HG03575 (cell line): ENCODE data around the gene LYRM4.

Experiments used
- ATAC-seq: cut with Tn5 transposase; IDR thresholded peaks from one replicate; pipeline ENCODE4 v1.9.1; 2021; ENCODE audit not compliant: unreplicated experiment, insufficient number of reproducible peaks, low FRiP score; ENCODE audit errors: extremely low read depth

LYRM4 gene

GRCh38 chr6:5157621-5158138, 103.1 kb downstream of the LYRM4 start:
- ATAC-seq = no peak

DNA sequence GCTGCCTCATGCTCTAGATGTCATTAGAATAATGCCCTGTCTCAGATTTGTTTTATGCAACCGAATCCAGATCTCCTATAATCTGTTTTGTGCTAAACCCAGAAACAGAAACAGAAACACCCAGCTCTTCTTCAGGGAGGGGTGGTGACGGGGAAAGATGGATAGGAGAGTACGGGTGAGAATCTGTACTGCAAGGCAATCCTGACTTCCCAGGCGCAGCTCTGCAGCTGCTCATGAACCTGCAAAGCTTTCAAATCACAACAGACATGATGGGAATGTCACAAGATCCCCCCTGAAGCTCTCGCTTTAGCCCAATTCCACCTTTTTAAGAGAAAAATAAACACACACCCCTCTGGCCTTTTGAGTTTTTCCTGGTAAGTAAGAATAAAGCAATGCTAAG, 104.1 kb downstream of the LYRM4 start:
- no peak for ATAC-seq

- no peak for ATAC-seq
Observed at GRCh38 chr6:5155906-5156305, 104.8 kb downstream of the LYRM4 start.

- no peak for ATAC-seq
Observed at GRCh38 chr6:5153186-5153585, 107.6 kb downstream of the LYRM4 start.

DNA sequence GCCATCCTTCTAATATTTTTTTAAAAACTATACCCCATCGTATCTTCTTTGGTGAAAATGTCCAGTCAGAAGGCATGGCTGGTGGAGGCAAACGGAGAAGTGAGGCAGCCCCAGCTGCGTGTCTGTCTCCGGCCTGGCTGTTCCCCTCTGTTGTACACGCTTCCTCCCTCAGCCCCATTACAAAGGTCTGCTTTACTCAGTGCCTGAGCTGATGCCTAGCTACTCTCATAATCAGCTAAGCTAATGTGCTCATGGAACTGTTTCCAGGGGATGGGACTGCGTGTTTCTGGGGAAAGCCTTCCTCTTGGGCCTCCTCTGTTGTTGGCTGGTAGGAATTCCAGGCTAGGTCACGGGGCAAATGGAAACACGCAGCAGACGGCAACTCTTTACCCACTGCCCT, 108.3 kb downstream of the LYRM4 start:
- no peak for ATAC-seq

DNA sequence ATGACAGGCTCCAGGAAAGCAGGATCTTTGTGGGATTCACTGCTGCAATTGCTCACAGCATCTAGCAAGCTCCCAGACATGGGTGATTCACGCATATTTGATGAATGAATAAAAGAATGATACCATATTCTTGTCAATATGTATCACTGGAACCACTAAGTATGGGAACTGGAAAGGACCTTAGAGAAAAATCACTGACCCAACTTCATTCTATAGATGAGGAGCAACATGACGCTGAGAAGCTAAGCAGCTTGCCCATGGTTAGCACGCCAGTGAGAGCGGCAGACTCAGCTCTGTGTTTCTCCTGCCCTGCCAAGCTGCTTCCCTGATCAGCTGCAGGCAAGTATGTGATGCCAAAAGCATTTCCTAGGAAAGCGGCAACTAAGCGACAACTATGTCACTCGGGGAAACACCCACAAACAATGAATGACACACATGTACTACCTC, 108.8 kb downstream of the LYRM4 start:
- no peak for ATAC-seq

GRCh38 chr6:5151360-5151954, 109.3 kb downstream of the LYRM4 start:
- no peak for ATAC-seq

GRCh38 chr6:5150551-5151075, 110.1 kb downstream of the LYRM4 start:
- no peak for ATAC-seq

GRCh38 chr6:5149891-5150290, 110.9 kb downstream of the LYRM4 start:
- ATAC-seq = no peak

- no peak for ATAC-seq
Observed at GRCh38 chr6:5149159-5149704, 111.5 kb downstream of the LYRM4 start.

GRCh38 chr6:5146398-5146797, 114.4 kb downstream of the LYRM4 start:
- no peak for ATAC-seq

DNA sequence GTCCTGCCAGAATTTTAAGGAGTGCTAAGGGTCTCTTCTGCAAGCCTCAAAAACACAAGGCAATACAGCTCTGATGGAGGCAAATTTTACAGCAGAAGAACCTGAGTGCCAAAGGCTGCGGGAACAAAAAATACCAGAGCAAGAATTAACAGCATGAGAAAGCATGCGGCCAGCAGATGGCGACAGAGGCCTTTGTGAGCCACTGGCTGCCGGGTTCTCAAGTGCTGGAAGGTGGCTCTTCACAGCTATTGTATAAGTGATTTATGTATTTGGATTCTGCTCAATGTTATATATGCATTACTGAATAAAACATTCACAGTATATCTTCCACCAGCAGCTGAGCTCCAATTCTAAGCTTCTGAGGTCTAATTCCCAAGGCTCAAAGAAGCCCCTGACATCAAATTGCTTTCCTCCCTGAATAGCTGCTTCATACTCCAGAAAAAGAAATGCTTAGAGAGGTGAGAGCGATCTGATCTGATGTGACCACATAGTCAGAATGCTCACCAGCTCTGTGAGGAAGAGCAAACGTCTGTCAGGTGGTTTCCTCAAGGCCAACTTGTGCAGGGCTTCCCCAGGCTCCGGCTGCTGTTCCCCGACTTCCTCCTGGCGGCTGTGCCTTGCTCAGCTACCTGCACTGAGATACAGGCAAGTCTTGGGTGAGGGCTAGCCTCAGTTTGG, 117.0 kb downstream of the LYRM4 start:
- ATAC-seq = no peak

GRCh38 chr6:5142915-5143314, 117.8 kb downstream of the LYRM4 start:
- ATAC-seq = no peak

- no peak for ATAC-seq
Observed at GRCh38 chr6:5142131-5142530, 118.6 kb downstream of the LYRM4 start.

GRCh38 chr6:5141046-5141445, 119.7 kb downstream of the LYRM4 start:
- no peak for ATAC-seq

DNA sequence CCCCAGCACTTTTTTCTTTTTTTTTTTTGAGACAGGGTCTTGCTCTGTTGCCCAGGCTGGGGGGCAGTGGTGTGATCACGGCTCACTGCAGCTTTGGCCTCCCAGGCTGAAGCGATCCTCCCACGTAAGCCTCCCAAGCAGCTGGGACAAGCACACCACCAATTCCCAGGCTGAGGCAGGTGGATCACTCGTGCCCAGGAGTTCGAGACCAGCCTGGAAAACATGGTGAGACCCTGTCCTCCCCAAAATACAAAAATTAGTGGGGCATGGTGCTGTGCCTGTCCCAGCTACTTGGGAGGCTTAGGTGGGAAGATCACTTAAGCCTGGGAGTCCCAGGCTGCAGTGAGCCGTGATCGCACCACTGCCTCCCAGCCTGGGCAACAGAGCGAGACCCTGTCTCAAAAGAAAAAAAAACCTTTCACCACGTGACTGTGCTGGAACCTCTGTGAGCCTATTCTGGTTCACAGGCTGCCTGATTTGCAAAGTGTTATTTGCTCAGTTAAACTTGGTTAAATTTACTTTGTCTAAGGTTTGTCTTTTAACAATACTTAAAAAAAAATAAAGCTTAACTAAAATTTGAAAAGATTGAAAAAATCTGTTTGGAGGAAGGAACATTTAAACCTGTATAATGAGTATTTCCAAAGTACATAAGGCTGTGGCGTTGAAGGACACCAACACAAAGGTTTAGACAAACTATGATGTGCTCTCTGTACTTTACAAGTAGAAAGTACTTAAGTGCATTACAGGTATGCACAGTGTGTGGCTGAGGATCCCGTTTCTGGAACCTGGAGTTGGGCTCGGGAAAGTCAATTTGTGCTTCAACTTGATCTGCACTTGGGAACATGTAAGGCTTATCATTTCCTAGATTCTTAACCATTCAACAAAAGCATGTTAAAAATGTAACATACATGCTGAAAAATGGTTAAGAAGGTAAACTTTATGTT, 120.7 kb downstream of the LYRM4 start:
- ATAC-seq = no peak

- no peak for ATAC-seq
Observed at GRCh38 chr6:5138995-5139827, 121.5 kb downstream of the LYRM4 start.

DNA sequence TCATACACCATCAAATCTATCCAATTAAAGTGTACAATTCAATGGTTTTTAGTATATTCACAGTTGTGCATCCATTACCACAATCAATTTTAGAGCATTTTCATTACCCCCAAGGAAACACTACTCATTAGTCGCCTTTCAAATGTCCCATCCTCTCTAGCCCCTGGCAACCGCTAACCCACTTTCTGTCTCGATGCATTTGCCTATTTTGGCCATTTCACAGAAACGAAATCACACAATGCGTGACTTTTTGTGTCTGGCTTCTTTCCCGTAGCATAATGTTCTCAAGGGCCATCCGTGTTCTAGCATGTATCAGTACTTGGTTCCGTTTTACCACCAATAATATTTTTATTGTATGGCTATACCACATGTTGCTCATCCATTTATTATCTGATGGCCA, 123.9 kb downstream of the LYRM4 start:
- no peak for ATAC-seq
